Stomach smooth muscle (tissue), 2 donors: ENCODE measurements around the gene PCSK6.

Experiments
- H3K27ac ChIP-seq: one replicate; pipeline ENCODE4 v1.7.0; 2013; ENCODE audit warnings: mild to moderate bottlenecking, low read length, inconsistent platforms
- H3K27me3 ChIP-seq, 2 donors: one replicate each; pipeline ENCODE4 v1.7.0; 2013; ENCODE audit warnings: low read length in 2 of 2; ENCODE audit not compliant: insufficient read depth in 2 of 2, control insufficient read depth in 1 of 2
- H3K36me3 ChIP-seq, 2 donors: one replicate each; pipeline ENCODE4 v1.7.0; 2013; ENCODE audit warnings: low read length in 2 of 2; ENCODE audit not compliant: control insufficient read depth in 2 of 2, insufficient read depth in 2 of 2
- H3K4me1 ChIP-seq: one replicate; pipeline ENCODE4 v1.7.0; 2013; ENCODE audit warnings: low read length; ENCODE audit not compliant: control insufficient read depth, insufficient read depth
- H3K4me3 ChIP-seq, 2 donors: one replicate each; pipeline ENCODE4 v1.7.0; 2013; ENCODE audit warnings: low read length in 2 of 2
- H3K9ac ChIP-seq, 2 donors: one replicate each; pipeline ENCODE4 v1.7.0; 2013; ENCODE audit warnings: low read length in 2 of 2, mild to moderate bottlenecking in 1 of 2
- H3K9me3 ChIP-seq, 2 donors: one replicate each; pipeline ENCODE4 v1.7.0; 2013; ENCODE audit warnings: low read length in 2 of 2; ENCODE audit not compliant: control insufficient read depth in 2 of 2
- donor health status: healthy.
- donor health status: Pancreatic carcinoma.

Gene PCSK6

GRCh38 chr15:101255615-101256241, 233.8 kb downstream of the PCSK6 start:
- H3K9me3 ChIP-seq, result no peaks in the 10 kb centered on the region
- H3K36me3 ChIP-seq, result no peaks in the 10 kb centered on the region
- H3K27ac ChIP-seq, result no peak overlapping the region
- H3K4me3 ChIP-seq, result no peak overlapping the region
- no peaks in the 10 kb centered on the region for H3K27me3 ChIP-seq
- no peak overlapping the region for H3K9ac ChIP-seq
- H3K4me1 ChIP-seq, result peaks cover 7% of the 10 kb centered on the region

GRCh38 chr15:101255051-101255395, 234.5 kb downstream of the PCSK6 start:
- Histone ChIP-seq H3K4me3 (no peak overlapping the region), H3K9me3 (no peaks in the 10 kb centered on the region), H3K4me1 (peaks cover 14% of the 10 kb centered on the region), H3K36me3 (no peaks in the 10 kb centered on the region), H3K27me3 (no peaks in the 10 kb centered on the region), H3K9ac (no peak overlapping the region), H3K27ac (no peak overlapping the region)

GRCh38 chr15:101254157-101255050, 235.1 kb downstream of the PCSK6 start:
- no peaks in the 10 kb centered on the region for H3K27me3 ChIP-seq
- no peak overlapping the region for H3K9ac ChIP-seq
- H3K9me3 ChIP-seq, result no peaks in the 10 kb centered on the region
- no peaks in the 10 kb centered on the region for H3K36me3 ChIP-seq
- no peak overlapping the region for H3K4me3 ChIP-seq
- peaks cover 19% of the 10 kb centered on the region for H3K4me1 ChIP-seq
- H3K27ac ChIP-seq, result no peak overlapping the region
